Transverse colon (tissue), 3 donors: ENCODE measurements around the gene RWDD1.

ENCODE experiments used
- POLR2A ChIP-seq: fragments of 450-650 bp; IDR thresholded peaks from one replicate; pipeline ENCODE4 v1.6.1; 2016; ENCODE audit warnings: antibody characterized with exemption, mild to moderate bottlenecking, moderate library complexity
- POLR2AphosphoS5 ChIP-seq, 3 donors: sonication (generic); formaldehyde crosslinking; IDR thresholded peaks; one replicate each; pipeline ENCODE4 v1.6.1; 2016; ENCODE audit warnings: antibody characterized with exemption in 3 of 3

DNA sequence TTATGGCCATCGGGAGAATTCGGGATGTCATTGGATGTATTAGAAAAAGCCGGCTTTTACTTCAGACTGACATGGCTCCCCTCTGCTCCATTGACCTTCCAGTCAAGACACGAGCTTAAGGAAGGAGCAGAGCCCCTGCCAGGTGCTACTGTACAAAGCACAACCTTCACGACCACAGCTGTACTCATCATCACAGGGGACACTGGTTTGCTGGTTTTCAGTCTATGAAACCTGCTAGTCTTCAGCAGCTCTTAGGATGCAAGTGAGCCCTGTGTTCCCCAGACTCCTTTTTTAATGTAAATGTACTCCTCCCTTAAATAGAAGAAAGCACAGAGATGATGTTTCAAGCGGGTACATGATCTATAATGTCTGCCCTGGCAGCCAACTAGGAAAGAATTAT, 23.9 kb upstream of the RWDD1 start:
- TF ChIP-seq POLR2A (no peak), POLR2AphosphoS5 (IDR thresholded peaks at IDR 0.05) (no peak)
